Measurements from ENCODE around the gene MYO5A. TPM values are rescaled to one million over a fixed set of nuclear protein-coding genes. Genes with fewer than 3 reads are reported as not detected.

The MYO5A gene
- total RNA-seq, 1 experiment from 2014 or later, result 17.6 TPM

- Histone ChIP-seq H3K27me3 (ENCODE audit: insufficient read depth, low read length) (no peaks in the 10 kb centered on the region), H2AFZ (ENCODE audit: low read depth, low read length, poor library complexity, severe bottlenecking) (no peak overlapping the region), H3K4me2 (ENCODE audit: low read length) (no peak overlapping the region), H3K27ac (ENCODE audit: low read depth, low read length) (no peak overlapping the region), H3K9ac (ENCODE audit: low read length) (no peak overlapping the region), H3K36me3 (ENCODE audit: control insufficient read depth in 1 of 2, insufficient read depth in 2 of 2, low read length in 2 of 2) (peaks cover 7 to 17% of the 10 kb centered on the region in 2 experiments), H4K20me1 (ENCODE audit: insufficient read depth) (peaks cover 62% of the 10 kb centered on the region), H3K4me3 (replicated peaks in 1 of 2; ENCODE audit: low read depth in 1 of 2, low read length in 2 of 2) (no peak overlapping the region), H3K4me1 (ENCODE audit: control insufficient read depth in 1 of 2, insufficient read depth in 2 of 2, low read length in 2 of 2) (peaks cover 3 to 12% of the 10 kb centered on the region in 2 experiments; a peak in 1 of 4 replicates), H3K79me2 (ENCODE audit: insufficient read depth, low read length) (peaks cover 100% of the 10 kb centered on the region), H3K9me3 (ENCODE audit: control insufficient read depth in 1 of 2, insufficient read depth in 1 of 2, low read depth in 1 of 2, low read length in 2 of 2) (no peaks in the 10 kb centered on the region), H3K9me2 (ENCODE audit: insufficient read depth) (no peaks in the 10 kb centered on the region)
- CTCF ChIA-PET, result no interaction called here
- RAD21 ChIA-PET (ENCODE audit: low non-redundant PET in 1 of 2, low total read pairs in 2 of 2, uncharacterized antibody in 2 of 2, unreplicated experiment in 2 of 2), result no interaction called here
- intact Hi-C loops (cut with micrococcal nuclease), result no loop called here
- no peak for DNase-seq (ENCODE audit: low read depth, low spot score)
- ATAC-seq, result no peak
- BruUV-seq (replicated peaks), result no TSS peak
- POLR2A ChIA-PET, result no interaction called here
- TF ChIP-seq ZNF274 (IDR thresholded peaks at IDR 0.05; ENCODE audit: low read depth, low read length), result no peak
- no peak for TF ChIP-seq ZBTB33 (IDR thresholded peaks at IDR 0.05; ENCODE audit: extremely low read depth, insufficient replicate concordance, low read length)
- no peak for TF ChIP-seq TCF7L2 (IDR thresholded peaks at IDR 0.05; ENCODE audit: borderline replicate concordance, extremely low read depth, insufficient read depth, insufficient read length)
- TF ChIP-seq SIN3A (IDR thresholded peaks at IDR 0.05; ENCODE audit: low read depth), result no peak
- no peak for TF ChIP-seq JUND (IDR thresholded peaks at IDR 0.05)
- no peak for TF ChIP-seq POLR2AphosphoS5 (IDR thresholded peaks at IDR 0.05; ENCODE audit: low read depth, low read length)
- no peak for TF ChIP-seq EGR1 (IDR thresholded peaks at IDR 0.05; ENCODE audit: low read depth)
- no peak for TF ChIP-seq CEBPB (IDR thresholded peaks at IDR 0.05; ENCODE audit: low read depth)
- no peak for TF ChIP-seq RAD21 (IDR thresholded peaks at IDR 0.05; ENCODE audit: low read depth)
- TF ChIP-seq EZH2phosphoT487 (IDR thresholded peaks at IDR 0.05; ENCODE audit: borderline replicate concordance), result no peak
- no peak for TF ChIP-seq REST (IDR thresholded peaks at IDR 0.05; ENCODE audit: low read depth)
- no peak for TF ChIP-seq EZH2 (IDR thresholded peaks at IDR 0.05)
- no peak for TF ChIP-seq ELF1 (IDR thresholded peaks at IDR 0.05; ENCODE audit: borderline replicate concordance, low read depth)
- TF ChIP-seq POLR2A (IDR thresholded peaks at IDR 0.05; ENCODE audit: borderline replicate concordance, extremely low read depth, insufficient read depth, insufficient read length), result no peak
- TF ChIP-seq ZFX (IDR thresholded peaks at IDR 0.05), result no peak
- TF ChIP-seq SP1 (IDR thresholded peaks at IDR 0.05; ENCODE audit: low read depth), result no peak
These were observed 30.3 kb upstream of the MYO5A start for GRCh38 chr15:52559022-52559421.

Data from HCT116 (cell line).